GM18873 (cell line): ENCODE data around the gene VAV1.
"Not testable (repeated sequence)": the region's sequence is repeated elsewhere in the genome, so short reads cannot be mapped to it uniquely, and the experiment has no call there.

ENCODE experiments used
- ATAC-seq: cut with Tn5 transposase; IDR thresholded peaks from one replicate; pipeline ENCODE4 v1.9.1; 2021; ENCODE audit warnings: mild to moderate bottlenecking, moderate library complexity, moderate number of reproducible peaks; ENCODE audit not compliant: unreplicated experiment, low FRiP score

VAV1 gene

DNA sequence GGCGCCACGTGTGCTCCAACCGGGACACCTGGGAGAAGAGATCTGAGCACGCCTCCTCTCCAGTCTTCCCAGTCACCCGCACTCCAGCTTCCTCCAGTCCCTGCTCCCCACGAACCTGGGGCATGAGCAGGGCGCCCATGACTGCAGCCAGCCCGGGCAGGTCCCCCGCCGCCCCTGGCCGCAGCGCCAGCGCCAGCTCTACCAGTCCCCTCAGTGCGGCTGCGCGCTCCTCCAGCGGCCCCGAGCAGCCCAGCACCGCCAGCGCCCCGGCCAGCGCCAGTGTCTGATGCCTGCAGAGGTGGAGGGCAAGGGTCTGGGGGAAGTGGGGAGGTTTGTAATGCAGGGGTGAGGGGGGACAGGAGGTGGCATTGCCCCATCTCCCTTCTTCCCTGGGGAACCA, 18.4 kb upstream of the VAV1 start:
- ATAC-seq = no peak

DNA sequence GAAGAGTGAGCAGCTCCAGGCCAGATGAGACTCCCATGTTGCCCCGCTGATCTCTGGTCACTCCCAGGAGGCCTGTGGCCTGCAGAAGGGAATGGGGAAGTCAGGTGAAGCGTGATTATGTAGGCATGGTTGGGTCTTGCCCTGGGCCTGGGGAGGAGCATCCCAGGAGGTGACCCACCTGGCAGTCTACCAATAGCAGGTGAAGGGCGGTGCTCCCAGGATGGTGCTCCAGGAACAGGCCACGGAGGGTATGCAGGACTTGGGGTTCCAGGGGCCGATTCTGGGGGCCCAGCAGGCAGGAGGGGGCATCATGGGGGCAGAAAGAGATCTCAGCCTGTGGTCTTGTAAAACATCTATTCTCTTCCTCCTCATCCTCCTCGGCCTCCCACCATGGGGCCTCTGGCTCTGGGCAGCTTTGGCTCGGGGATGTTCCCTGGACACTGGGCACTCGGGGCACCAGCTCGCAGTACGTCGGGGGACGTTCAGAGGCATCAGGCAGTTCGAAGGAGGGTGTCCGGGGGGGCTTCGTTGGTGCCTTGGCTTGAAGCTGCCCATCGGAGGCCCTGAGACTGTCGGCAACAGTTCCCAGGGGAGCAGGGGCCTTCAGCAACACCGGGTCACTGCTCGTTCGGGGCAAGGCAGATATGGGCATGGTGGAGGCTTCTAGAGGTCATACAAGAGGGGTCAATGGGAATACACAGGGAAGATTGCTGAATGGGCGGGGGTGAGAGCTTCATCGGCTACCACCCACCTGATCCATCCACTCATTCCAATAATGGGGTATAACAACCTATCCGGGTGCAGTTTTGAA, 17.6 kb upstream of the VAV1 start:
- no peak for ATAC-seq

DNA sequence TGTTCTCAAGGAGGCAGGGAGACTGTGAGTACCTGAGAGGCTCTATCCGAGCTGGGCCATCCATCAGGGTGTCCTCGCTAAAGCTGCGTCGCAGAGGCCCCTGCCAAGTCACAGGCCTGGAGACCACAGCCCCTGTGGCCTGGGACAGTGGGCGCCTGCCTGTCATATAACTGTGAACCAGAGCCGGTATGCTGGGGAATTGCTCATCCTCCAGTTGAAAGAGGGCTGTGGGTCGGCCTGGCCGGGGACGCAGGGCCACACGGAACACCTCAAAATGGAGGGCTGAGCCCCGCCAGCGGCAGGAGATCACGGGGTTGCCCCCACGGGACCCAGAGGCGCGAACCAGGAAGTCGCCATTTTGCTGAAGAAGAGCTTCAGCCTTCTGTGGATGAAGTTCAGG, 11.9 kb upstream of the VAV1 start:
- ATAC-seq = no peak

DNA sequence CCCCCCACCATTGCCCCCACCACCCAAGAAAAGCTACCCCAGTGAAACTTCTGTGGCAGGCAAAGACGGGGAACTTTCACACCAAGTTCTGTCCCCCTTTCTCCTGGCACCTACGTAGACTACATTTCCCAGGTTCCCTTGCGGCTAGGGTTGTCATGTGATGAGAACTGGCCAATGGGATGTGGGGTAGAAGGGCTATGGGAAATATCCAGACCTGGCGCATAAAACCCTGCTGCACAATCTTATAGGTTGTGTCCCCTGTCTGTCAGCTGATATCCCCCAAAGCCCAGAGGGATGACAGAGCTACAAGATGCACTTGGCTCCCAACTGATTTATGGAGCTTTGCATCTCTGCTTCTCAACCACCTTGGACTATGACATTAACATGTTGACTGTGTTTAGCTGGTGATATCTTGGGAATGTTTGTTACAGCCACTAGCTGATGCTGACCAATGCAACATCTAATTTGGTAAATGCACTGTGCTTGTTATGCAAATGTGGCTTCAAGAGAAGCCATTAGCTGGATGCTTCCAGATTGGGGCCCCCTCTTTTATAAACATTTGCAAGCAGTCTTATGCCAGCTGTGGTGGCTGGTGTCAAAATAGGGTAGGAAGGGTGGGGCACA, 11.3 kb upstream of the VAV1 start:
- ATAC-seq = no peak

DNA sequence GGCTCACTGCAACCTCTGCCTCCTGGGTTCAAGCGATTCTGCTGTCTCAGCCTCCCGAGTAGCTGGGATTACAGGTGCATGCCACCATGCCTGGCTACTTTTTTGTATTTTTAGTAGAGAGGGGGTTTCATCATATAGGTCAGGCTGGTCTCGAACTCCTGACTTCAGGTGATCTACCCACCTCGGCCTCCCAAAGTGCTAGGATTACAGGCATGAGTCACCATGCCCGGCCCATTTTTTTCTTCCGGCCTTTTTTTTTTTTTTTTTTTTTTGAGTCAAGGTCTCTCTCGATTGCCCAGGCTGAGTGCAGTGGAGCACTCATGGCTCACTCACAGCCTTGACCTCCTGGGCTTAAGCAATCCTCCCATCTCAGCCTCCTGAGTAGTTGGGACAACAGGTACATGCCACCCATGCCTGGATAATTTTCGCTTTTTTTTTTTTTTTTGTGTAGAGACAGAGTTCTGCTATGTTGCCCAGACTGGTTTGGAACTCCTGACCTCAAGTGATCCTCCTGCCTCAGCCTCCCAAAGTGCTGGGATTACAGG, 10.2 kb upstream of the VAV1 start:
- not testable (repeated sequence) for ATAC-seq

DNA sequence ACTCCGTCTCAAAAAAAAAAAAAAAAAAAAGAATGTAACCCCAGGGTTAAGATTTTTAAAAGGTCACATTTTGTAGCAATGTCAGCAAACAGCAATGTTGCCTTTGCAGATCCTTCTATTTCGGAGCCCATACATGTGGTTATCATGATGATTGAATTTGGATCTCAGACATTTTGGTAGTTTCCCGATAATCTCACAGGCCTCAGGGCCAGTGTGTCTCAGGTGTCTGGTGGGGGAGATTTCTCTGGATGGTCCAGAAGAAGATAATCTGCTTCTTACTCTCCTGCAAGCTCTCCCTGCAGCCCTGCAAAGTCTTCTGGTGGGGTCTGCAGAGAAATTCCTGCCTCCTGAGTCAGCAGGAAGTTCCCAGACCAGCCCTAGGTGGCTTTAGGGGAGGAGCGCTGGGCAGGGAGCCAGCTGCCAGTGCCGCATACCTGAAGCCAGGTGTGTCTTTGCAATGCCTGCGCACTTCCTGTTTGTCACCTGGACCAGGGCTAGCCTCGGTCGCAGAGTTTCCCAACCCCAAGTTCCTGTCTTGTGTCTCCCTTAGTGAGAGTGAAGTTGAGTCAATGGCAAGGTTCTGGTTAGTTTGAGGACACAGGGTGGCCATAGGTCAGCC, 6.7 kb upstream of the VAV1 start:
- ATAC-seq = no peak

DNA sequence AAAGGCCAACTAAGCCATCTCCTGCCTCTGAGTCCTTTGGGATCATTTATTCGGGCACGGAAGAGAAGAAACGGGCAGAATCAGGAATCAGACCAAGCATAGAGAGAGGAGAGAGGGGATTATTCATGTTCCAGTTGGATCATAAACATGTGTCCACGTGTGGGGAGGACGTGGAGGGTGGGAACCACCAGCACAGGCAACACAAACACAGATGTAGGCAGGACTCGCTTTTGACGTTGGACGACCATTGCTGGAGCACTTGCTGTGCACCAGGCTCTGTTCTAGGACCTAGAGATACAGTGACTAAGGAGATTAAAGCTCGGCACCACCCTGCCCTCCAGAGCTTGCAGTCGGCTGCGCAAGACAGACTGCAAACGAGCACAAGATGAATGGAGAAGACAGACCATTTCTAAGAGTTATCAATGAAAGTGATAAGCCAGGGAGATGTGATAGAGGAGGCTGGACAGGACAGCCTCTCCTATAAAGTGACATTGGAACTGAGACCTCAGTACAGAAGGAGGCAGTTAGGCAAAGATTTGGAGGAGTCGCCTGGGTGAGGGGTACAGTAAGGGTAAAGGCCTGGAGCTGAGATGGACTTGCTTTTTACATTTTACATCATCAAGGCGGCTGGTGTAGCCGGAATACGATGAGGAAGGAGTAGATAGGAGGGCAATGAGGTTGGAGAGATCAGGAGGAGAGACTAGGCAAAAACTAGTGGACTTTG, 6.0 kb upstream of the VAV1 start:
- ATAC-seq = no peak

DNA sequence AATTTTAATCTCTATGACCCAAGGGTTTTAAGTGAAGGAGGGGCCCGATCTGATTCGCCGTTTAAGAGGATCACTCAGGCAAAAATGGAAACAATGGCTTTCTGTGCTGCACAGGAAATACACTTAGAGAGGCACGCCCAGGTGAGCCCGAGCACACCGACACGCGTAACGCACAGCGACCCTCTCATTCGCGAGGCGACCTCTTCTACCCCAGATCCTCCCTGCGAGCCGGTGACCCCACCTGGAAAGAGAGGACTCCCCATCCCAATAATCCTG, 5.5 kb upstream of the VAV1 start:
- no peak for ATAC-seq

DNA sequence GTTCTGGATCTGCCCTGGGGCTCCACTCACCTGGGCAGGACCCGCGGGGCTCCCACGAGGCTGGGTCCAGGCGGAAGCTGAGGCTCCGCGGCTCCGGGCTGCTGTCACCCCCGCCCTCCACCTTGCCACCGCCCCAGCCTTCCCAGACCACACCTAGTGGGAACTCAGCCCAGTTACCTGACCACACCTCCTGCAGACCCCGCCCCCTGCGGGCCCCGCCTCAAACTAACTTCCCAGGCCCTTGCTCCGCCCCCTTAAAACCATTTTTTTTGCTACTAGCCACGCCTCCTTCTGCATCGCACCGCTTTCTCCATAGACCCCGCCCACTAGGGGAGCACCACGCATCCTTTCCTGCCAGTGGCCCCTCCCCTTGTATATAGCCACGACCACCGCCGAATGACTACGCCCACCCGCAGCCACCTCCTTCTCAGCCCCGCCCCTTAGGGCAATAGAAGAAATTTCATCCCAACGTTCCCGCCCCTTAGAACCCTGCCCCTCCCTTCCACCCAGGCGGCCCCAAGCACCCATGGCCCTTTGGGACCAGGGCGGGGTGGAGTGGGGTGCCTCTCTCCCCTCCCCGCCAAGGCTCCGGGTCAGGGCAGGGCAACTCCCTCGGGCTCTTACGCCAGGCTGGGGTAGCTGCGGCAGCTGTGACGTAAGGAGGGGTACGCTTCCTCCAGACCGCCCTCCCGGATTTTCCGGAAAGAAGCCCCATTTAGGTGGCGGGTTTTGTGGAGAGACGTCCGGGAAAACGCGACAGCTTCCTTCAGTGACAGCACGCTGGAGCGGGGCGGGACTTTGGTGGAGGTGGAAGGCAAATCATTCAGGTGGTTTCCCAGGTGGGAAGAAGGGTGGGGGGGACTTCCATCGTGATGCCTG, 4.9 kb upstream of the VAV1 start, which contains the start of gene SH2D3A:
Gene SH2D3A, minus strand, starts transcription at position 79 of the 879 bp plus-strand sequence. CDS start 3,687 bp downstream, outside the sequence.
- peak; percentile 67 for ATAC-seq

DNA sequence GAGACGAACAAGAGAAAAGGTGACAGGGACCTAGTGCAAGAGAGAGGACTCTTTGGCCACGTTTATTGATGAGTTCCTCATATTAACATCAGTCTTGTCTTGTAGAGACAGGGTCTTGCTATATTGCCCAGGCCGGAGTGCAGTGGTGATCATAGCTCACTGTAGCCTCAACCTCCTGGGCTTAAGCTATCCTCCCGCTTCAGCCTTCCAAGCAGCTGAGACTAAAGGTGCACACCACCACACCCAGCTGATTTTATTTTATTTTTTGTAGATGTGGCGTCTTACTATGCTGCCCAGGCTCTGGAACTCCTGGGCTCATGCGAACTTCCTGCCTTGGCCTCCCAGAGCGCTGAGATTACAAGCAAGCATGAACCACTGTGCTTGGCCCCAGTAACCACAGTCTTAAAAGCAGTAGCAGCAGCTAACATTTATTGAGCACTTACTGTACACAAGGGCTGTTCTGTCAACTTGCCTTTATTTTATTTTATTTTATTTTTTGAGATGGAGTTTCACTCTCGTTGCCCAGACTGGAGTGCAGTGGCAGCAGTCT, 4.2 kb upstream of the VAV1 start:
- ATAC-seq = peak; percentile 0

DNA sequence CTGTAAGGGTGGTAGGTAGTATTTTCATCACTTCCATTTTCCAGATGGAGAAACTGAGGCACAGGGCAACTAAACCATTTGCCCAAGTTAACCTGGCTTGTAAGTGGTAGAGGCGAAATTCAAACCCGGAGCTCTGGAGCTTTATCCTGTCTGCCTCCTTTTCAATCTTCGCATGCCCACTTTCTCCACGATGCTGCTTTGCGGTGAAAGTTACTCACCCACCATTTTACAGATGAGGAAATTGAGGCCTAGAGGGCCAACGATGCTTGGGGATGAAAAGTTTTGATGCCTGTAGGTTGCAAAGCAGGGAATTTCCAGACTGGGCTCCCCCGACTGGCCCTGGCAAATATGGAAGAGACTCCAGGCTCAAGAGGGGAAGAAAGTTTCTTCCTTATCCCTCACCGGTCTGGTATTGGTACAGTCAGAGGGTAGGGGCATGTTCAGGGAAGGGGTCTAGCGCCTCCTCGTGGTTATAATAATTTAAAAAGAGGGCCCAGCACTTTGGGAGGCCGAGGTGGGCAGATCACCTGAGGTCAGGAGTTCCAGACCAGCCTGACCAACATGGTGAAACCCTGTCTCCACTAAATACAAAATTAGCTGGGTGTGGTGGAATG, 3.4 kb upstream of the VAV1 start:
- no peak for ATAC-seq

DNA sequence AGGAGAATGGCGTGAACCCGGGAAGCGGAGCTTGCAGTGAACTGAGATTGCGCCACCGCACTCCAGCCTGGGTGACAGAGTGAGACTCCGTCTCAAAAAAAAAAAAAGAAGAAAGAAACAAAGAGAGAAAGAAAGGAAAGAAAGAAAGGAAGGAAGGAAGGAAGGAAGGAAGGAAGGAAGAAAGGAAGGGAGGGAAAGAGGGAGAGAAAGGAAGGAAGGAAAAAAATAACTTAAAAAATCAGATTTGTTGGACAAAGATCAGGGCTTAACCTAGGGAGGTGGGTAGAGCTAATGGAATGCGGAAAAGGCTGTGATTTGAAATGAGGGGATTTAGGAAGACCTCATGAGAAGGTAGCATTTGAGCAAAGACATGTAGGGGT, 870 bp upstream of the VAV1 start:
- ATAC-seq = not testable (repeated sequence)

DNA sequence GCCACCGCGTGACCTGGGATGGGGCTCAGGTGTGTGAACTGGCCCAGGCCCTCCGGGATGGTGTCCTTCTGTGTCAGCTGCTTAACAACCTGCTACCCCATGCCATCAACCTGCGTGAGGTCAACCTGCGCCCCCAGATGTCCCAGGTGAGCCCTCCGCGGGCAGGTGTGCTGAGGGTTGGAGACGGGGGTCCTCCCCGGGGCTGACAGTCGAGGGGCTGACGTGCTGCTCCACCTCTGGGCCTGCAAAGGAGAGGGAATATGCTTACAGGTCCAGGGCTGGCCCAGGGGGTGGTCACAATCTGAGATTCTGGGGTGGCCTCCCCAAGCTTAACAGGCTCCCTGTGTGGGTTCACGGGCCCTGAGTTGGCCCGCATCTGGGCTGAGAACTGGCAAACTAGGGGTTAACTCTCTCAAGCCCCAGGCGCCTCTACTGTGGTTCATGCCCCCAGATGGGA, 386 bp downstream of the VAV1 start:
- peak; percentile 11 for ATAC-seq

DNA sequence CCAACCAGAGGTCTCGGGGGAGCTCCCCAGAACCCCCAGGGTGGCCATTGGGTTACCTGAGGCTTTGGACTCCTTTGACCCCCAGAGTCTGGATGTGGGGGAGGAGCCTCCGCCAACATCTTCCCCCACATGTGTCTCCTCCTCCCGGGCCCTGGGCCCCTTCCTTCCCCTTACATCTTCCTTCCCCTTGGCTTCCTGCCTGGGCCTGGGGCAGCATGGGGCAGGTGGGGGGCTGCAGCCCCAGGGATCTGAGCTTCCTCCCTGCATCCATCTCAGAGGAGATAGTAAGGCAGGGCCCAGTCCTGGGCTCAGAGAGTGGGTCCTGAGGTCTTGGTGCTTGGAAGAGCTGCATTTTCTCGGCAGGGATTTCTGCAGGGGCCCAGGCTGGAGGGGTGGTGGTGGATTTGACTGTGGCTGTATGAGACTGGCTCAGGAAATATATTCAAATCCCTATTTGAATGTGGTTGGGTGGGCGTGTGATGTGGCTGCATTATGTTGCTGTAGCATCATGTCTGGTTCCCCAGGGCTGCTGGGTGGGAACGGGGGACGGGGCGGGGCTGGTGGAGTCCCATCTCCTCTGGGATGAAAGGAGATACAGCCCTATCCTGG, 919 bp downstream of the VAV1 start:
- ATAC-seq = peak; percentile 38

DNA sequence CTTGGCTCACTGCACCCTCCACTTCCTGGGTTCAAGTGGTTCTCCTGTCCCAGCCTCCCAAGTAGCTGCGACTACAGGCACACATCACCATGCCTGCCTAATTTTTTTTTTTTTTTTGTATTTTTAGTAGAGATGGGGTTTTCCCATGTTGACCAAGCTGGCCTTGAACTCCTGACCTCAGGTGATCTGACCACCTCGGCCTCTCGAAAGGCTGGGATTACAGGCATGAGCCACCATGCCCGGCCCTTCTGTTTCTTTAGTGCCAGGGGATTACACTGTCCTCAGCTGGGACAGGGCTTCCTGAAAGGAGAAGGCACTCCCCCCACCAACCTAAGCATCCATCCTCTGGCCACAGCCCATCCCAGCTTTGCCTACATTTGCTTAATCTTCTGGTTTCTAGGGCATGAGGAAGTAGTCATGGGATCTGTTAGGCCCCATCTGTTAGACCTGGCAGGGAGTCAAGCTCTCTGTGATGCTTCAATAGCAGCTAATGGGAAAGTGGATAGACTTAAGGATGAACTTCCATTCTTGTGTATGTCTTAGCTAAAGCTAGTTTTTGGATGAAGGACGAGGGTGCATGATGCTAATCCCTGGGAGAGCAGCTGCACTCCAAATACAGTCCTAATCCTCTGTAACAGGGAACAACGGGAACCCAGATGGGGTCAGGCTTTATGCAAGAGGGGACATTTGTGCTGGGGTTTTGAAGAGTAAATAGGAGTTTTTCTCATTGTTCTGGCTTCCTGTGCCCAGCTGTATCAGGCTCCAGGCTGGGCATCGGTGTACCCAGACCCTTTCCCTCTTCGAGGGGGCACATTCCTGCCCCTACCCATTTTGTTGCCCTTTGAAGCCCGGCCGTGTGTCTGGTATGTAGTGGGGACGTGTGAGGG, 2.6 kb downstream of the VAV1 start:
- ATAC-seq = no peak

DNA sequence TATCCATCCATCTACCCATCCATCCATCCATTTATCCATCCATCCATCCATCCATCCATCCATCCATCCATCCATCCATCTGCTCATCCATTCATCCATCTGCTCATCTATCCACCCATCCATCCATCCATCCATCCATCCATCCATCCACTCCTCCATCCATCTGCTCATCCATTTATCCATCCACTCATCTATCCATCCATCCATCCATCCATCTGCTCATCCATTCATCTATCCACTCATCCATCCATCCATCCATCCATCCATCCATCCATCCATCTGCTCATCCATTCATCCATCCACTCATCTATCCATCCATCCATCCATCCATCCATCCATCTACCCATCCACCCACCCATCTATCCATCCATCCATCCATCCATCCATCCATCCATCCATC, 3.5 kb downstream of the VAV1 start:
- ATAC-seq = not testable (repeated sequence)

DNA sequence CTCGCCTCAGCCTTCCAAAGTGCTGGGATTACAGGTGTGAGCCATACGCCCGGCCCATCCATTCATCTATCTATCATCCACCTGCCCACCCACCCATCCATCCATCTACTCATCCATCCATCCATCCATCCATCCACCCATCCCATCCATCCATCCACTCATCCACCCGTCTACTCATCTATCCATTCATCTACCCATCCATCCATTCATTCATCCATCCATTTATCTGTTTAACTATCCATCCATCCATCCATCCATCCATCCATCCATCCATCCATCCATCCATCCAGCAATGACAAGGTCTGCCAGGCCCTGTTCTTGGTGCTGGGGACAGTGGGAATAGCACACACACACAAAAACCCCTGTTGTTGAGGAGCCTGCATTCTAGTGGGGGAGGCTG, 4.5 kb downstream of the VAV1 start:
- no peak for ATAC-seq

DNA sequence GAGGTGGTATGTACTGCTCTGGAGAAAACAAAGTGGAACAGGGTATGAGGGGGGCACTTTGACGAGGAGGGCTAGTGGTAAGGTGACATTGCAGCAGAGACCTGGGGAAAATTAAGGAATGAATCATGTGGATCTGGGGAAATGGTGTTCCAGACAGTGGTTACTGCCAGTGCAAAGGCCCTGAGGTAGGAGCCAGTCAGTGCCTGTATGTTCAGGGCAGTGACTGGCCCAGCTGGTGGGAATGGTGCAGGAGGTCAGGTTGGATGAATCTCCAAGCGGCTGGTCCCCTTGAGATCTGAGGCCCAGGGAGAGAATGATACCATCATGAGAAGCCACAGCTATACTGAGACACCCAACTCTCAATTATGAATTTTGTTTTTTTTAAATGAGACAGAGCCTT, 4.9 kb downstream of the VAV1 start:
- ATAC-seq = no peak
